ENCODE results near the gene CNTN5.

The CNTN5 gene

GRCh38 chr11:100303897-100304296, 1283.1 kb downstream of the CNTN5 start:
- Histone ChIP-seq H3K36me3 (no peaks in the 10 kb centered on the region), H3K27ac (no peak overlapping the region), H3K27me3 (no peaks in the 10 kb centered on the region), H3K4me1 (no peaks in the 10 kb centered on the region), H3K4me3 (no peak overlapping the region), H3K9me3 (no peaks in the 10 kb centered on the region)
- DNase-seq: no peak
- intact Hi-C loops (cut with DNase I; ENCODE audit: low total_unique reads): no loop called here
- TF ChIP-seq, protein P1, sequence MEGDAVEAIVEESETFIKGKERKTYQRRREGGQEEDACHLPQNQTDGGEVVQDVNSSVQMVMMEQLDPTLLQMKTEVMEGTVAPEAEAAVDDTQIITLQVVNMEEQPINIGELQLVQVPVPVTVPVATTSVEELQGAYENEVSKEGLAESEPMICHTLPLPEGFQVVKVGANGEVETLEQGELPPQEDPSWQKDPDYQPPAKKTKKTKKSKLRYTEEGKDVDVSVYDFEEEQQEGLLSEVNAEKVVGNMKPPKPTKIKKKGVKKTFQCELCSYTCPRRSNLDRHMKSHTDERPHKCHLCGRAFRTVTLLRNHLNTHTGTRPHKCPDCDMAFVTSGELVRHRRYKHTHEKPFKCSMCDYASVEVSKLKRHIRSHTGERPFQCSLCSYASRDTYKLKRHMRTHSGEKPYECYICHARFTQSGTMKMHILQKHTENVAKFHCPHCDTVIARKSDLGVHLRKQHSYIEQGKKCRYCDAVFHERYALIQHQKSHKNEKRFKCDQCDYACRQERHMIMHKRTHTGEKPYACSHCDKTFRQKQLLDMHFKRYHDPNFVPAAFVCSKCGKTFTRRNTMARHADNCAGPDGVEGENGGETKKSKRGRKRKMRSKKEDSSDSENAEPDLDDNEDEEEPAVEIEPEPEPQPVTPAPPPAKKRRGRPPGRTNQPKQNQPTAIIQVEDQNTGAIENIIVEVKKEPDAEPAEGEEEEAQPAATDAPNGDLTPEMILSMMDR (IDR thresholded peaks at IDR 0.05): no peak

GRCh38 chr11:100308202-100308601, 1287.5 kb downstream of the CNTN5 start:
- Histone ChIP-seq H3K4me1 (no peaks in the 10 kb centered on the region), H3K4me3 (no peak overlapping the region), H3K27ac (no peak overlapping the region), H3K36me3 (no peaks in the 10 kb centered on the region), H3K27me3 (no peaks in the 10 kb centered on the region), H3K9me3 (no peaks in the 10 kb centered on the region)
- intact Hi-C loops (cut with DNase I; ENCODE audit: low total_unique reads): no loop called here
- DNase-seq: no peak
- TF ChIP-seq, protein P1 (IDR thresholded peaks at IDR 0.05): no peak

GRCh38 chr11:100315946-100316345, 1295.2 kb downstream of the CNTN5 start:
- H3K27me3 ChIP-seq: no peaks in the 10 kb centered on the region
- TF ChIP-seq, protein P1 (IDR thresholded peaks at IDR 0.05): no peak
- no peak overlapping the region for H3K4me3 ChIP-seq
- no peak overlapping the region for H3K27ac ChIP-seq
- intact Hi-C loops (cut with DNase I; ENCODE audit: low total_unique reads): no loop called here
- H3K9me3 ChIP-seq: no peaks in the 10 kb centered on the region
- no peak for DNase-seq
- no peaks in the 10 kb centered on the region for H3K36me3 ChIP-seq
- H3K4me1 ChIP-seq: no peaks in the 10 kb centered on the region

DNA sequence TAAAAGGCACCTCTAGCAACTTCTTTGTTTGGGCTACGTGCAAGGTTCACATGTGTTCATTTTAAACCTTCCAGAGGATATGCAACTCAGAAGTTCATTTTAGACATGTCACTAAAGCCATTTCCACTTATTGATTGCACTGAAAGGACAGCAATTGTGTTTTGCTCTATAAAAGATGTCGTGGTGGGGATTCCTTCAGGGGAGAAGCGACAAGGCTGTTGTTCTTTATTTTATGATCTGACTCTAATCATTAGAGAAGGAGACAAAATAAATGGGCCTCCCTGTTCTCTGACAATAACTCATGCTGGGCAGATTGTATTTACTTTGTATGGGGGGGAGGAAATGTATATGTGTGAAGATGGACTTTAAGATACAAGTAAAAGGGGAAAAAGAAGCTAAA, 1296.2 kb downstream of the CNTN5 start:
- H3K27ac ChIP-seq: no peak overlapping the region
- H3K4me3 ChIP-seq: no peak overlapping the region
- H3K4me1 ChIP-seq: no peaks in the 10 kb centered on the region
- no peaks in the 10 kb centered on the region for H3K9me3 ChIP-seq
- TF ChIP-seq, protein P1 (IDR thresholded peaks at IDR 0.05): no peak
- no peaks in the 10 kb centered on the region for H3K27me3 ChIP-seq
- H3K36me3 ChIP-seq: no peaks in the 10 kb centered on the region
- no peak for DNase-seq
- intact Hi-C loops (cut with DNase I; ENCODE audit: low total_unique reads): no loop called here

DNA sequence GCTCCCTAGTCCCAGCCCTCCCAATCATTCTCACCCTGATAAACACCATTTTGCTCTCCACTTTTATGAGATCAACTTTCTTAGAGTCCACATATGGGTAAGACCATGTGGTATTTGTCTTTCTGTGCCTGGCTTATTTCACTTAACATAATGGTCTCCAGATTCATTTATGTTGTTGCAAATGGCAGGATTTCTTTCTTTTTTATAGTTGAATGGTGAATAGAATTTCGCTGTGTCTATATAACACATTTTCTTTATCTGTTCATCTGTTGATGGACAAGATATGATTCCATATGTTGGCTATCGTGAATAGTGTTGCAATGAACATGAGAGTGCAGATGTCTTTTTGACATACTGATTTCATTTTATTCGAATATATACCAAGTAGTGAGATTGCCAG, 1298.9 kb downstream of the CNTN5 start:
- intact Hi-C loops (cut with DNase I; ENCODE audit: low total_unique reads): no loop called here
- Histone ChIP-seq H3K27ac (no peak overlapping the region), H3K27me3 (no peaks in the 10 kb centered on the region), H3K4me1 (no peaks in the 10 kb centered on the region), H3K4me3 (no peak overlapping the region), H3K9me3 (no peaks in the 10 kb centered on the region), H3K36me3 (no peaks in the 10 kb centered on the region)
- no peak for DNase-seq
- TF ChIP-seq, protein P1 (IDR thresholded peaks at IDR 0.05): no peak
